Measurements from ENCODE around the gene SMURF1.

- TF ChIP-seq CTCF (IDR thresholded peaks at IDR 0.05) (no peak), POLR2A (IDR thresholded peaks at IDR 0.05) (no peak)
These were observed 131.2 kb downstream of the SMURF1 start for GRCh38 chr7:99012722-99013121.
